Mucosa of descending colon (tissue), 3 donors: Measurements from ENCODE around the gene TAS2R3. TPM values are rescaled to one million over a fixed set of nuclear protein-coding genes. Genes with fewer than 3 reads are reported as not detected.
"Not testable (repeated sequence)": the region's sequence is repeated elsewhere in the genome, so short reads cannot be mapped to it uniquely, and the experiment has no call there.

Experiments used
- ATAC-seq: fragments of 200-7000 bp; cut with Tn5 transposase; one replicate; pipeline ENCODE4 v1.9.1; 2020; ENCODE audit warnings: mild to moderate bottlenecking, moderate library complexity
- DNase-seq, 3 donors: peaks; one replicate each; pipeline ENCODE4 v3.0.0-alpha.2; 2020
- H3K36me3 ChIP-seq: fragments of 200-600 bp; one replicate; pipeline ENCODE4 v1.8.0; 2021; ENCODE audit warnings: low read depth, mild to moderate bottlenecking
- H3K4me1 ChIP-seq: fragments of 200-600 bp; one replicate; pipeline ENCODE4 v1.8.0; 2021; ENCODE audit warnings: low read depth, mild to moderate bottlenecking
- H3K4me3 ChIP-seq: fragments of 200-600 bp; one replicate; pipeline ENCODE4 v1.8.0; 2021; ENCODE audit warnings: mild to moderate bottlenecking
- H3K9me3 ChIP-seq: fragments of 200-600 bp; one replicate; pipeline ENCODE4 v1.8.0; 2021; ENCODE audit warnings: mild to moderate bottlenecking
- intact Hi-C, 2 donors: fragments of 100-400 bp; cut with DNase I in 1 of 2; cut with micrococcal nuclease in 1 of 2; formaldehyde crosslinking; loops; one replicate each; pipeline versions ENCODE4 v1.11.0 to v1.11.1; 2022; cut with DNase I, micrococcal nuclease
- total RNA-seq, 3 donors: library from RNA; stranded (reverse); fragmentation: NEBNext Ultra II Directional in 2 of 3; extraction: Animal tissue kit (Norgen Biotek cat#: 25700) in 2 of 3; gene quantifications; one replicate each; pipeline versions ENCODE4 v1.2.1 to v1.2.4, GENCODE V29; 2021 to 2023
- TF ChIP-seq, protein P1 (sequence below): fragments of 200-600 bp; IDR thresholded peaks from one replicate; pipeline ENCODE4 v1.8.0; 2022; ENCODE audit warnings: antibody characterized with exemption, mild to moderate bottlenecking
- donor health status: DM: no; HTN: no; CAD: no; lungs with moderate emphysema.
- donor health status: DM: no; HTN: no; CAD: no.
- donor health status: DM: no; HTN: yes; CAD: no.

Gene TAS2R3
- total RNA-seq, 3 donors from 2014 or later, result 1.8 to 3.0 (median 2.7) TPM

DNA sequence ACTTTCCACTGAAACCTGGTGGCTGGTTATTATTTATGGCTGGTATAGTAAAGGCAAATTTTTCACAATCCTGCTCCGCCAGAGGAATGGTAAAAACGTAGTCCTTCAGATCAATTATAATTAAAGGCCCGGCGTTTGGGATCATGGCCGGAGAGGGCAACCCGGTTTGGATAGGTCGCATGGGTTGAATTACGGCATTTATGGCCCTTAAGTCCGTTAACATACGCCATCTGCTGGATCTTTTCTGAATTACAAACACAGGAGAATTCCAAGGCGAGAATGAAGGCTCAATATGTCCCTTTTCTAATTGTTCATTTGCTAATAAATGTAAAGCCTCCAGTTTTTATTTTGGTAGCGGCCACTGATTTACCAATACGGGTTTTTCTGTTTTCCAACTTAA, 11.3 kb upstream of the TAS2R3 start:
- TF ChIP-seq, protein P1, sequence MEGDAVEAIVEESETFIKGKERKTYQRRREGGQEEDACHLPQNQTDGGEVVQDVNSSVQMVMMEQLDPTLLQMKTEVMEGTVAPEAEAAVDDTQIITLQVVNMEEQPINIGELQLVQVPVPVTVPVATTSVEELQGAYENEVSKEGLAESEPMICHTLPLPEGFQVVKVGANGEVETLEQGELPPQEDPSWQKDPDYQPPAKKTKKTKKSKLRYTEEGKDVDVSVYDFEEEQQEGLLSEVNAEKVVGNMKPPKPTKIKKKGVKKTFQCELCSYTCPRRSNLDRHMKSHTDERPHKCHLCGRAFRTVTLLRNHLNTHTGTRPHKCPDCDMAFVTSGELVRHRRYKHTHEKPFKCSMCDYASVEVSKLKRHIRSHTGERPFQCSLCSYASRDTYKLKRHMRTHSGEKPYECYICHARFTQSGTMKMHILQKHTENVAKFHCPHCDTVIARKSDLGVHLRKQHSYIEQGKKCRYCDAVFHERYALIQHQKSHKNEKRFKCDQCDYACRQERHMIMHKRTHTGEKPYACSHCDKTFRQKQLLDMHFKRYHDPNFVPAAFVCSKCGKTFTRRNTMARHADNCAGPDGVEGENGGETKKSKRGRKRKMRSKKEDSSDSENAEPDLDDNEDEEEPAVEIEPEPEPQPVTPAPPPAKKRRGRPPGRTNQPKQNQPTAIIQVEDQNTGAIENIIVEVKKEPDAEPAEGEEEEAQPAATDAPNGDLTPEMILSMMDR, result no peak
- ATAC-seq, result no peak
- no peaks in the 10 kb centered on the region for H3K4me1 ChIP-seq
- intact Hi-C loops, result no loop called here
- H3K36me3 ChIP-seq, result peaks cover 17% of the 10 kb centered on the region
- DNase-seq, result no peak
- H3K4me3 ChIP-seq, result no peak overlapping the region
- peaks cover 28% of the 10 kb centered on the region for H3K9me3 ChIP-seq

DNA sequence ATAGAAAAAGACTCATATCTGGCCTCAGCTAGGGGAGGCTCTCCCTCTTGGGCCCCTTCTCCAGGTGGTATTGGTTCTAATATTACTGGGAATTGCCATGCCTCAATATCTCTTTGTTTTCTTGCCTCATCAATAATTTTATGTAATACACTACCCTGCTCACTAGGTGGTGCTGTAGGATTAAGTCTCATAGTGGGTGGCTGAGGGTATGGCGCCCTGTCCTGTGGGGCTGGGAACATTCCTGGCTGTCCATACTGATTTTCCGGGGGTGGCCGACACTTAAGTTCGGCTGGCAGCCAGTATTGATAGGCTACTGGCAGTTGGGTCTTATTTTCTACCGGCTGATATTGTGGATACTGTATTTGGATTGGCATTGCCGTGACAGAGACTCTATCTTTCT, 9.0 kb upstream of the TAS2R3 start:
- Histone ChIP-seq H3K36me3 (peaks cover 13% of the 10 kb centered on the region), H3K4me3 (no peak overlapping the region), H3K9me3 (peaks cover 28% of the 10 kb centered on the region), H3K4me1 (no peaks in the 10 kb centered on the region)
- ATAC-seq (no peak), DNase-seq (no peak)
- TF ChIP-seq, protein P1, result no peak
- intact Hi-C loops, result no loop called here

DNA sequence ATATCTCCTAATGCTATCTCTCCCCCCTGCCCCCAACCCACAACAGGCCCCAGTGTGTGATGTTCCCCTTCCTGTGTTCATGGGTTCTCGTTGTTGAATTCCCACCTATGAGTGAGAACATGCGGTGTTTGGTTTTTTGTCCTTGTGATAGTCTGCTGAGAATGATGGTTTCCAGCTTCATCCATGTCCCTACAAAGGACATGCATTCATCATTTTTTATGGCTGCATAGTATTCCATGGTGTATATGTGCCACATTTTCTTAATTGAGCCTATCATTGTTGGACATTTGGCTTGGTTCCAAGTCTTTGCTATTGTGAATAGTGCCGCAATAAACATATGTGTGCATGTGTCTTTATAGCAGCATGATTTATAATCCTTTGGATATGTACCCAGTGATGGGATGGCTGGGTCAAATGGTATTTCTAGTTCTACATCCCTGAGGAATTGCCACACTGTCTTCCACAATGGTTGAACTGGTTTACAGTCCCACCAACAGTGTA, 6.2 kb downstream of the TAS2R3 start:
- H3K36me3 ChIP-seq, H3K9me3 ChIP-seq, H3K4me3 ChIP-seq, ATAC-seq, intact Hi-C loops, H3K4me1 ChIP-seq, DNase-seq: not testable (repeated sequence)

DNA sequence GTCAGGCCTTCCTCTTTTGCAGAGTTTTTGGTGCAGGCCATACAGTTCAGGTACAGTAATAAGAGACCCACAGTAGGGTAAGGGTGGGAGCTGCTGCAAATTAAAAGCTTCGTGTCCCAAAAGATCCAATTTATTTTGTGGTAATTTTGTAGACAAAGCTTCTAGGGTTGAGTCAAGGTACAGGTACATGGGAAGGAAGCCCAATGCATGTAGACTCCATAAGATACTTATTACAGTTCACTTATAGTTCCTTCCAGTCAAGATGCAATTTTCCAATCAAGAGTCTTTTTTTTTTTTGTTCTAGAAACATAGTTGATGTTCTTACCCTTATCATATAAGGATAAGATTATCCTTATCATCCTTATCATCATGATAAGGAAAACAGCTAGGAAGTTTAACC, 12.5 kb downstream of the TAS2R3 start, which contains the start of gene TAS2R4:
TAS2R4 (plus strand) TSS at position 301 of the 400 bp plus-strand sequence. CDS start 1,815 bp downstream, outside the sequence.
- ATAC-seq, result no peak
- intact Hi-C loops, result no loop called here

DNA sequence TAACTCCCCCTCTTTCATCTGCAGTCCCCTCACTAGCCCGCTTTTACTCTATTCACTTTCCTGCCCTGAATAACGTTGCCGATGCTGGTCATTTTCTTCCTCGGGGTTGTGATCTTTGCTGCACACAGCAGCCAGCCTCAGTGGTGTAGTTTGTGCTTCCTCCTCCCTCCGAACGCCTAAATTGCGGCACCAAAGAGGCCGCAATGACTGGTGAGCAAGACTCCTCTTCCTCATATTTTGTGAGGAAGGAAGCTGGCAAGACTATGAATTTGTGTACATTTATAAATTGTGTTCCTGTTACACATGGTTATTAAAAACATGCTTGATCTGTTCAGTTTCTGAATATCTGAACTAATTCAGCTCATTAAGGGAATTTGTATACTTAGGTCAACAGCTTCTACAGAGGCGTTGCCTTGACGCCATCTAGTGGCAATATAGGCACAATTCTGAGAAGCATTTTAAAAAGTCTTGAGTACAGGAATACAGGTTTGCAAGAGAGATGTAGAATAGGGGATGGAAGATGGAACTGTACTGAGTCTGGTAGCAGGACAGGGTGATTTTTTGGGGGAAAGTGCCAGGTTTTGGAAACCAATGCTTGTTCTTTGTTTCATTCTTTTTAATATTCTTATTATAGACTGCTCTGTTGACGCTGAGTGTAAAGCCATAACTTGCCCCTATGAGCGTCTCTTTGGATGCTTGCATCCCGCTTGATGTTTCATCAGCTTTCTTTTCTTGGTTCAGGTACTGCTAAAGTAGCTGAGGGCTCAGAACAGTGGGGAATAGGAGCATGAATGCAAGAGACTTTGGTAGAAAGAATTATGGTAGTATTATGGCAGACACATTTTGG, 22.0 kb downstream of the TAS2R3 start:
- intact Hi-C loops, result loop anchor here in 1 of 2 donors (10.0 kb wide), 1 partner anchor 131 kb away; no protein-coding TSS in a partner anchor
- H3K4me3 ChIP-seq, result no peak overlapping the region
- no peaks in the 10 kb centered on the region for H3K9me3 ChIP-seq
- H3K4me1 ChIP-seq, result no peaks in the 10 kb centered on the region
- DNase-seq, result peak in 1 of 3 donors; percentile 46
- TF ChIP-seq, protein P1, result peak; percentile 57
- peak; percentile 68 for ATAC-seq
- H3K36me3 ChIP-seq, result no peaks in the 10 kb centered on the region

More for the DNA sequence above, 12.5 kb downstream of the TAS2R3 start, which contains the start of gene TAS2R4:
- no peak for DNase-seq
- TF ChIP-seq, protein P1, result no peak
- Histone ChIP-seq H3K4me3 (no peak within 1 kb of the TSS), H3K4me1 (no peaks in the 10 kb centered on the region), H3K9me3 (peaks cover 9% of the 10 kb centered on the region), H3K36me3 (no peaks in the 10 kb centered on the region)

DNA sequence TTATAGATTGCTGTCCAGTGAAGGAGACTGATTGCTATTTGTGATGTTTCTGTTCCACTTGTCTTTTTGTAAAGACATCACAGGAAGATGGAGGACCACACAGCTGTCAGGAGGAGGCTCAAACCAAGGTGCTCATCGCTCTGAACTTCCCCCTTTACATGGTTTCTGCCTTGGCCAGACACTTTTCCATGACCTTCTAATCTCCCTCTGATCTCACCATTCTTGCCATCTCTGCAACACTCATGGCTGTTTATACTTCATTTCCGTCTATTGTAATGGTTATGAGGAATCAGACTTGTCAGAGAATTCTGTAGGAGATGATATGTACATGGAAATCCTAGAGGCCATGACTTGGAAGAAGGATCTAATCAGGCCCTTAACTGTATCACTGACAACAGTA, 24.4 kb downstream of the TAS2R3 start:
- H3K9me3 ChIP-seq, result no peaks in the 10 kb centered on the region
- TF ChIP-seq, protein P1, result no peak
- no peaks in the 10 kb centered on the region for H3K36me3 ChIP-seq
- no peaks in the 10 kb centered on the region for H3K4me1 ChIP-seq
- H3K4me3 ChIP-seq, result no peak overlapping the region
- ATAC-seq (no peak), DNase-seq (no peak)
- intact Hi-C loops, result loop anchor here in 1 of 2 donors (10.0 kb wide), 1 partner anchor 133 kb away; no protein-coding TSS in a partner anchor
